GM19438 (cell line): ENCODE results near the gene OSGEP.

Experiments
- ATAC-seq: cut with Tn5 transposase; IDR thresholded peaks from one replicate; pipeline ENCODE4 v1.9.1; 2021; ENCODE audit warnings: low read depth; ENCODE audit not compliant: unreplicated experiment

The OSGEP gene

DNA sequence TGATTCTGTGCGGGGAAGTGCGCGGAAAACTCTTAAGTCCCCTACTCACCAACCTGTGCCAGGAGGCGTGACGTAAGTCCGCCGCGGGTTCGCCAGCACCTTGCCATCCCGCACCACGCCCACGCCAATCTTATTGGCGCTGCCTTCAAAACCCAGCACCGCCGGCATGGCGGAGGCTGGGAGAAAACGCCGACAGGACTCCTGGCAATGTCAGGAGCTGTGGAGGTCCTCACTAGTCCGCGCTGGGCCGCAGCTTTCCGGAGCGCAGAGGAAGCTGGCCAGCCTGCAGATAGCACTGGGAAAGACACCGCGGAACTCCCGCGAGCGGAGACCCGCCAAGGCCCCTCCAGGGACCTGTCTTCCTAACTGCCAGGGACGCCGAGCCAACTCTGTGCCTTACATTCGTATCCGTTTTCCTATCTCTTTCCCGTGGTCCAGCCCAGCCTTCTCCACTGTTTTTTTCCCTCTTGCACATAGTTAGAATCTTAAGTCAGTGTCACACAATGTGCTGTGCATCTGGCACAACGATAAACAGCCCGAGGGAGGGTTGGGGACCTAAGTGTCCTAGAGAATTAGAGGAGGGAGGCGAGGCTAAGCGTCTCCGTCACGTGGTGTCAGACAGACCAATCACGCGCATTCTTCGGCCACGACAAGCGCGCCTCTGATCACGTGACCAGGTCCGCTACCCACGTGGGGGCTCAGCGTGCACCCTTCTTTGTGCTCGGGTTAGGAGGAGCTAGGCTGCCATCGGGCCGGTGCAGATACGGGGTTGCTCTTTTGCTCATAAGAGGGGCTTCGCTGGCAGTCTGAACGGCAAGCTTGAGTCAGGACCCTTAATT is at the start of gene OSGEP, which contains the start of gene APEX1:
TSS of gene OSGEP (minus strand) at position 297 of the 839 bp plus-strand sequence. CDS start at position 168, 129 bp downstream.
TSS of gene APEX1 (plus strand) at position 711 of the 839 bp plus-strand sequence. CDS start 420 bp downstream, outside the sequence.
- ATAC-seq: peak; percentile 86

DNA sequence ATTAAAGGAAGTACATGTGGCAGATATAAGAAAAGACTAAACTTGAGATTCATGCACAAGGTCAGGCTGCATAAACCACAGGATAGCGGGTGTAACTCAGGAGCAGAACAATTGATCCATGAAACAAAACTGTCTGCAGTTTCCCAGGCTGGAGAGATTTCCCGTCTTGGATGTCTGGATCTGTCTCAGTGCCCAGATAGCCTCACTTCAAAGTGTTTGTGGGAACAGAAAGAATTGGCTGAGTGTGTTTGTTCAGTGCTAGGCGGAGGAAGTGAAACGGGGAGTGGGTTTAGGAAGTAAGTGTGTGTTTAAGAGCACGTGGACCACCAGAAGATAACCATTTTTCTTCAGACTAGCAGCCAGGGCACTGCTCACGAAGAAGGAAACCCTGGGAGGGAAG is 49.3 kb upstream of the OSGEP start:
- no peak for ATAC-seq

DNA sequence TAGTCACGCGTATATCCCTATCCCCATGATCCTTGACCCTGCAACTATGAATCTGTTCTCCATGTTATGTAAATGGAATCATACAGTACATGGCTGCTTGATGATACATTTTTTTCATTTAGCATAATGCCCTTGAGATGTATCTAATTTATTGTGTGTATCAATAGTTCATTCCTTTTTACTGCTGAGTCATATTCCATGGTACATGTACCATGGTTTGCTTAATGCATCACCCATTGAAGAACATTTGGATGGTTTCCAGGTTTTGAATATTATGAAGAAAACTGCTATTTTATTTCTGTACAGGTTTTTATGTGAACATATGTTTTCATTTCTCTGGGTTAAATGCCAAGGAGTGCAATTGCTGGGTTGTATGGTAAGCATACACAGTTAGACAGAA is 46.7 kb upstream of the OSGEP start:
- no peak for ATAC-seq

DNA sequence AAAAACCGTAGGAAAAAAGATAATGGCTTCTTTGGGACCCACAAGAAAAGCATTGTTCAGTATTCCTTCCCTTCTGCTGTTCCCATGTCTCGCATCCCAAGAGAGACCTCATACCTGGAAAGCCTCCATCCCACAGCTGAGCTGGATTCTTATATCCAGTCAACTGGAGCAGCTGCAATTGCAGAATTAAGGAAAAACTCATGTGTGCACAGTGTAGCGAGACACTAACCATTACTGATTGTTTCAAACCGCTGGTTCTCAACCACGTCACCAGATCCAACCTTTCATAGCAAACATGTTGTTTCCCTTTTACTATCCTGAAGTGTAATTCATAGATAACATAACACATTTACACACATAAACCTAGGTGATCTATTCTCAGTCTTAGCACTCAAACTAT is 45.3 kb upstream of the OSGEP start:
- no peak for ATAC-seq

DNA sequence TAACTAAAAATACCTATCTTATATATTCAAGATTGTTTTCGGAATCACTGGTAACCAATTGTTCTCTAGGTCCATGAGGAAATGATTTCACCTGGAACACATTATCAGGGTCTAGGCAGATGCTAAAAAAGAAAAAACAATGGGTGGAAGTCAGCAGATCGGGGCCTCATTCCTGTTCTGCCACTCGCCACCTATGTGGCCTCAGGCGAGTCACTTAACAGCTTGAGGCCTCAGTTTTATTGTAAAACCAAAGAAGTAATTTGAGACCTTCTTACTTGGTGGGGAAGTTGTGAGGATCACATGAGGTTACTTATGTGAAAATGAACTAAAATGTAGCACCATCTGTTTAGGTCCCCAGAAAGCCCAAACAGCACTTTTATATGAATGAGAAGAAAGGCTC is 44.5 kb upstream of the OSGEP start:
- no peak for ATAC-seq

DNA sequence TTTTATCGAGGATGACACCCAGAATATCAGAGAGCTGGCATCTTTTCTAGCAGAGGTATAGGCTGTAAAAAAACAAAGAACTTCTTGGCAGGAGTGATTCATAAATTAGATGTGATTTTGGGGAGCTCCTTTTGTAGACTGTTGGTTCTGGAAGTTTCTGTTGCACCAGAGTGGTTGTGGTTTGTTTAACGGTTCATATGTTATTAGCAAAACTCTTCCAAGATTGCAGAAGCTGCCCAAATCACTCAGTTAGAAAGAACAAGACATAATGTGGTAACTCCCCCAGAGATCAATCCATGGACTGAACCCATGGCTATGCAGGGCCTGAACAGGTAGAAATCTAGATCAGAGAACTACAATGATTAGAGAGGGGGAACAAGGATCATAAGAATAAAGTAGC is 44.0 kb upstream of the OSGEP start:
- no peak for ATAC-seq

DNA sequence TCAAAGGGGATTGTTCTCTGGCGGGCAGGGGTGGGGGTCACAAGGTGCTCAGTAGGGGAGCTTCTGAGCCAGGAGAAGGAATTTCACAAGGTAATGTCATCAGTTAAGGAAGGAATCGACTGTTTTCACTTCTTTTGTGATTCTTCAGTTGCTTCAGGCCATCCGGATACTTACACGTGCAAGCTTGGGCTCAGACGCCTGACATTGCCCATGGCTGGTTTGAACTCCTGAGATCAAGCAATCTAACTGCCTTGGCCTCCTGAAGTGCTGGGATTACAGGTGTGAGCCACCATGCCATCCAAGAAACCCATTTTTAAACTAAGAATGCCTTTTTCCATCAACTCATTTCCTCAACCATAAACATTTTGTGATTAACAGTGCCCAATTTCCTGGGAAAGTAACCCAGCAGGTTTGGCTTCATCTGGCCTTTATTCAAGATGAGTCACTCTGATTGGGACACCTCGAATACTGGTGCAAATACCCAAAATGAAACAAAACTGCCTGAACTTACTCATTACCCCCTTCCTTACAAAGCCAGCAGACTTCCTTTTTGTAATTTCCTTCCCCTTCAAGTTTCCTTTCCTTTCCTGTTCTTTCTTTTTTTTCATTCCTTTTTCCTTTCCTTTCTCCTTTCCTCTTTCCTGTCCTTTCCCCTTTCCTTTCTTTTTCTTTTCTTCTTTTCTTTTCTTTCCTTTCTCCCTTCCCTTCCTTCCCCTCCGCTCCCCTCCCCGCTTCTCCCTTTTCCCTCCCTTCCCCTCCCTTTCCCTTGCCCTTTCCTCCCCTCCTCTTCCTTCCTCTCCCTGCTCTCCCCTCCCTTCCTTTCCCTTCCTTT is 40.5 kb upstream of the OSGEP start:
- no peak for ATAC-seq

DNA sequence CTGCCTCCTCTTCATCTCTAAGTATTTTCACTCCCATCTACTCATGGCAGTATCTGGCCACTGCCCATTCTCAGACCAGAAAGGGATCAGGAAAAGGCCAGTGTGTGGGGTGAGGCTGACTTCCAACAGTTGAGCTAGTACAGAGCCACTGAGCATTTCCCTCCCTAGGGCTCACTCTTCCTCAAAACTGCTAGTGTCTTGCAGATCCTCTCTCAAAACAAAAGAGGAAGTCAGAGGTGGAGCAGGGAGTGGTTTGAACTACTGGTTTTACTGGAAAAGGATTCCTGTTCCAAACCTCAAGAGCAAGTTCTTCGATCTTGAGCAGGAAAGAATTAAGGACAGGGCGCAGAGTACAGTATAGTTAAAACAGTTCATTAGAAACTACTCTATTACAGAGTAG is 39.0 kb upstream of the OSGEP start:
- no peak for ATAC-seq

DNA sequence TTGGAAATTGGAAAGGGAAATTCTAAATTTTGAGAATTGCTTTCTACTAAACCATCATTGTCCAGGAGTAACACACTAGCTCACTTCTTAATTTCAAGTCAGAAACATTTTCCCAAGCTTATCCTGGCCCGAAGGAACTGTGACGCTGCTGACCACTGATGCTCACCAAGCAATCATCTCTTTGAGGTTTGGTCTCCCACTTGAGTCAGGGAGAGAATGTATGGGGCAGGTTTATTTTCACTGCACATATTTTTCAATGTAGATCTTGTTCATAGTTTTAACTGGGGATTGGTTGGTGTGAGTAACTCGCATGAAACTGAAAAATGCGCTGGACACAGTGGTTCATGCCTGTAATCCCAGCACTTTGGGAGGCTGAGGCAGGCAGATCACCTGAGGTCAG is 37.9 kb upstream of the OSGEP start:
- ATAC-seq: no peak

DNA sequence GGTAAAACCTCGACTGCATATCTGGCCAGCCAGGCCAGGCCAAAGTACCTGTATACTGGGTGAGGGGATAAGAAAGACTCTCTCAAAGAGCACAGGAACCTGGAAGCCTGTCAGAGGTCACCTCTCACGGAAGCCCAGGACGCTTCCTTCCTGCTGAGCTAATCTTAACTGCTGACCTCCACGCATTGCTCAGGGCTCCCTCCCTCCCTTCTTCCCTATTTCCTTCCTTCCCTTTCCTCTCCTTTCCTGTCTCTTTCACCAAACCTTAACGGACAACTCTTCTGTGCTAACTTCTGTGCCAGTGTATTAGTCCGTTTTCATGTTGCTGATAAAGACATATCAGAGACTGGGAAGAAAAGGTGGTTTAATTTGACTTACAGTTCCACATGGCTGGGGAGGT is 36.0 kb upstream of the OSGEP start:
- ATAC-seq: no peak

DNA sequence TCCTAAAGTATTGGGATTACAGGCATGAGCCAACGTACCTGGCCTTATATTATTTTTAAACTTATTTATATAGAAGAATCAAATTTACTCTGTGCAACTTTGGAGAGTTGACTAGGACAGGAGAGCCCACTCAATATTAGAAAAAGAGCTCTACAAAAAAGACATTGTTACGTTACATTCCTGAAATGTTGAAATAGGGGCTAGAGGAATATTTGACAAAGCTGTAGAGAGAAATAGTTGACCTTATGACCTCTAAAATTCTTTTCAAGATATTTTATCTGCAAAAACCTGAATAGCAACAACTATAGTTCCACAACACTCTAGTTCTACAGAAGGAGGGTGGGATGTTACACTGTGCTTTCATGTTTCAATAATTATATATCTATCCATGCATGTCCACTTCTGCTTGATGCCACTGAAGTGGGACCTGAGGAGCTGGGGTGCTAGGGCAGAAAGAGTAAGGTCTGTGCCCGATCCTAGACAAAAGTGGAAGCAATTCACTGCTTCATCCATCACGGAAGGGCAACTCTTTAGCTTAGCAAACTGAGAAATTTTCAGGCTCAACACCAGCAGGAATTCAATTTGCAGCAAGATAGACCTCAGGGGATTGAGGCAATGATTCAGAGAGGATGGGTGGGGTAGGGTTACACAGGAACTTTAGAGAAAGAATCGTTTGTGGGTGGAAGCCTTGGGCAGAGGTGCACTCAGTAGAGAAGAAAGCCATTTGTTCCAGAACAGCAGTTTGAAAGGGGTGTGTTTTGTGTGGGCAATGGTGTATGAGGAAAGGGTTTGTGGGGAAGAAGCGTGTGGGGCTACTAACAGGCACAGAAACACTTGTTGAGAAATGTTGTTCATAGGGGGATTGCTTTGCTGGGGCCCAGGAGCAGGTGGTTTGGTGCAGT is 34.7 kb upstream of the OSGEP start:
- ATAC-seq: no peak

DNA sequence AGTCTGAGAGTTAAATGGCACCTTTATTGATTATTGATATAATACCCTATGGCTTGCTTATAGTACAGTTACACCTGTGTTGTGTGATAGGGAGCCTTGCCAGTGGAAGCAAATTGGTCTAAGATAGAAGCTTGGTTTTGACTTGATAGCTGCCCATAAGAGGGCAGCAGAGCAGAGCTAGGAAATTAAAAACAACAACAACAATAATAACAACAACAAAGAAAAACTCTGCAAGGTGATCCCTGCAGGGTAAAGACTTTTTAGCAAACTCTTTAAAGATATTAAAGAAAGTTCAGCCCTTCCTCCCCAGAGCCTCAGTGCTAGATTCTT is 32.7 kb upstream of the OSGEP start:
- ATAC-seq: no peak

DNA sequence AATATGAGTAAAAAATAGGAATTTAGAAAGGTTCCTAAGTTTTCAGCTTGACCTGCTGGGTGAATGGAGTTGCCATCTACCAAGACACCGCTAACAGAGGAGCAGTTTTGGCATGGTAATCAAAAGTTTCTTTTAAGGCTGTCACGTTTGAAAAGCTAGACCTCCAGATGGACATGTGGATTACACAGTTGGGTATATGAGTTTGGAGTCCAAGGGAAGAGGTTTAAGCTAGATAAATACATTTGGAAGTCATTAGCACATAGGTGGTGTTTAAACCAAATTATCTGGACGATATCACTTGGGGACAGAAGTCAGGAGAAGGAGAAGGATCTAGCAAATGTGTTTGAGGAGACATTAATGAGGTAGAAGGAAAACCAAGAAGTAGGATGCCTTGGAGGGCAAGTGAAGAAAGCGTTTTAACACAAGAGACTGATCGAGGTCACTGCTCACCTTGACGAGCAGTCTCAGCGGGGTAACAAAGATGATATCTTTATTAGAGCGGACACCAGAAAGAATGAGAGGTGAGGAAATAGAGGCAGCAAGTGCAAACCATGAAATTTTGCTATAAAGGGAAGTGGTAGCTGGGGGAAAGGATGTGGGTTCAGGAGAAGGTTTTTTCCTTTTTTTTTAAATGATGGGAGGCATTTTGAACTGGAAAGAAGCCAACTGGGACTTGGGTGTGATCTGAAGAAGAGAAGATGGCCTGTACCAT is 32.2 kb upstream of the OSGEP start:
- ATAC-seq: no peak

DNA sequence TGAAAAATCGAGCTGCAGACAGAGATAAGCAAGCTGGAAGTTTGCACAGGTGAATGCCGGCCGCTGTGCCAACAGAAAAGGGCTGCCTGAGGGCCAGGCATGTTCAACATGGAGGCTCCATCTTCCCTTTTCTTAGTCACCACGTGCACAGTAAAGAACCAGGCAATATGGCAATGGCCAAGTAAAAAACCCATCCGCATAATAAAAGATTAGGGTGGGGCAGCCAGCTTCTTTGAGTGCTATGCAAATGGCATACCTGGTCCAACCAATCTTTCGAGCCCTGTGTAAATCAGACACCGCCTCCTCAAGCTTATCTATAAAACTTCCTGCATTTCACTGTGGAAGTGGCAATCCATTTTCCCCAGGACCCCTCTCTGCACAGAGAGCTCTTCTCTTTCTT is 31.3 kb upstream of the OSGEP start:
- ATAC-seq: no peak

DNA sequence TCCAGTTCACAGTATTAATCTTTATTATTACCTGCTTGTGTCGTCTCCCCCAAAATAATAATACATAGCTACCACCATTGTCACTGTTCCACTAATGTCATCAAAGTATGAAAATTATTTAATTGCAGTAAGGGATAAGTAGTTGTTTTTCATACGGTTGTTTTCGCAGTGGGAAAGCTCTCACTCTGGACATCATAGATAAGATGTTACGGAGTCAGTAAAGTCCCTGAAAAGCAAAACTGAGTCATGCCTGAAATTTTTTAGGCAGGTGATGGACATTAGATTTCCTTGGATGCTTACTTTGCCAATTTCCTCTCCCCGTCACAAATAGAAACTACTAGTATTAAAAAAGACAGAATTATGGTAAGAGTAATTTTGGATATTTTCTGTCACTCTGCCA is 27.8 kb upstream of the OSGEP start:
- ATAC-seq: no peak

DNA sequence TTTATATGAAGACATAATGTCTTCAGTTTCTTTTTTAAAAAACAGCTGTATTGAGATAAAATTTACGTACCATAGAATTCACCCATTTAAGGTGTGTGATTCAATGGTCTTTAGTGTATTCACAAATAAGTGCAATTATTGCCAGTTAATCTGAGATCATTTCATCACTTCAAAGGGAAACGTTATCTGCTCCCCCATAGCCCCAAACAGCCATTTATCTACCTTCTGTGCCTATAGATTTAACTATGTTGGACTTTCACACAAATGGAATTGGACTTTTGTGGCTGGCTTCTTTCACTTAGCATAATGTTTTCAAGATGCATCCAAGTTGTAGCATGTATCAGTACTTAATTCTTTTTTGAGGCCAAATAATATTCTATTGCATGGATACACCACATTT is 24.3 kb upstream of the OSGEP start:
- no peak for ATAC-seq

DNA sequence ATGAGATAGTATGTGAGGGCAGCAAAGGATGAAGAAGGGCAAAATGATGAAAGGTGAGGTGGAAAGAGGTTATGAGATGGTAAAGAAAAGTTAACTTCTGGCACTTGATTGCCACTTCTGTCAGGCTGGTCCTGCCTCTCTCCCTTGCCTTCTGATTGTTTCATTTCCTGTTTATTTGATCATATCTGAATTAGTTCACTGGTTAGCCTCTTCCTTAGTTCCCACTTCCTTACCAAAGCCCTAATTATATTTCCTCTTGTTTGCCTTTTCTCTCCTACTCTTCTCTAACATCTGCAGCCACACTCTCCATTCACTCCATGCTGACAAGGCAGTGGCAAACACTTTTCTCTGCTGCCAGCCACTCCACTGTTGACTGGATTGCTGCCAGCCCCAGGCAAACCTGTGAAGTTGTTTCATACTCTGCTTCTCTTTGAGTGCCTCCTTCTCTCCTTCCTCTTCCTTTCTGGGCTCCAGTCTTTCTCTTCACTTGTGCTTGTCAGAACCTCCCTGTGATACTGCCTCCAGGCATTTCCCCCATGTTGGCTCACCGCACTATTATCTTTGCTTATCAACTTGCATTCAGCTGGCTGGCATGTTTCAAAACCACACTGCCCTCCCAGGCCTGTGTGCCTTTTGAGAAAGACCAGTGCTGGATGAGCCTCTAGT is 22.7 kb upstream of the OSGEP start:
- ATAC-seq: no peak

DNA sequence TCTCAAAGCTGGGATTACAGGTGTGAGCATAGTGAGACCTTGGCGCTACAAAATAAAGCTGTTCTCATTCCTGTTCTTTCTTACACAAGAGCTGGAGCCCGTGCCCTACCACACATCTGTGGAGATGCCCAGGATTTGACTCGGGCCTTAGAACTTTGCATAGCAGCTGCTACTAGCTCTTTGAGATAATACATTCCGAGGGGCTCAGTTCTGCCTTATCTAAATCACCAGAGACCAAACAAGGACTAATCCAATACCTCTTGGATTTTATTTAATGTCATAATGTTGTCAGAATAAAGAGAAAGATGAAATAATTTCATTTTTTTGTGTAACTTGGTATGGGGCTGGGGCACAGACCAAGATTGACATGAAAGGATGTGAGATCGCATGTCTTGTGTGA is 22.2 kb upstream of the OSGEP start:
- ATAC-seq: no peak

DNA sequence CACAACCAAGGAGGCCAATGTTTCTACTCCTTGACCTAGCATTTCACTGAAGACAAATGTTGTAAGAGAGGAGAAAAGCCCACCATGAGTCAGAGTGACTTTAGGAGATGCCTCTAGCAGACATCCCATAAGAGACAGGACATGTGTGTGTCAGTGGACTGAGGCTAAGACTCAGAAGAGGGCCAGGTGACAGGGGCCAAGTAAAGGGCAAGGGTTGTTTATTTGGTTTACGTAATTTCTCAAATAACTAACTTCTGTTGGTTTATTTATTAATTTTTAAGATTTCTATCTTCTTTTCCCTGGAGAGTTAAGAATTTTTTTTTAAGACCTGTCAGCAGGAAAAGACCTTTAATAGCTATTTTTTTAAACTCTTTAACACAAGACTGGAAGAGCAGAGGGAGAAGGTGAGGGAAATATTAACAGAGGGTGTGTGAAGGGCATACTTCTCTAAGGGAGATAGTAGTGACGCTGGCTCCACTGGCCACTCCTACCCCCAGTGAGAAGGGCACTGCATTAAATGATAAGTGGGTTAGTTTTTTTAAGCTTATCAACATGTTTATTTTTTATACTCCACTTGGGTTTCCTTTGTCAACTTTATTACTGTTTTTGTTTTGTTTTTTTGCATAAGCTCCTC is 18.0 kb upstream of the OSGEP start:
- no peak for ATAC-seq
